ENCODE data around the gene VDAC2. TPM values are rescaled to one million over a fixed set of nuclear protein-coding genes. Genes with fewer than 3 reads are reported as not detected.
A peak's percentile ranks its signal among the peaks of the same experiment; 100 is the strongest.

VDAC2 gene
- total and polyA plus RNA-seq, 2 donors (not counting 1 experiment from before 2014, with no cell fraction given), result 49.2 to 83.6 TPM

GRCh38 chr10:75234017-75234682 is 23.6 kb downstream of the VDAC2 start:
- Histone ChIP-seq H3K27me3 (replicated peaks in 1 of 4; ENCODE audit: control extremely low read depth in 1 of 4, control insufficient read depth in 3 of 4, insufficient read depth in 4 of 4, low read length in 3 of 4) (no peaks in the 10 kb centered on the region), H3K79me2 (ENCODE audit: control insufficient read depth, insufficient read depth, low read length) (no peaks in the 10 kb centered on the region), H3K27ac (ENCODE audit: low read length in 2 of 2) (peak overlapping the region; percentile 61 to 83), H3K4me2 (replicated peaks; ENCODE audit: low read depth, low read length, poor library complexity, severe bottlenecking) (peak overlapping the region; percentile 100), H3K9me3 (ENCODE audit: control extremely low read depth in 1 of 3, control insufficient read depth in 2 of 3, insufficient read depth in 1 of 3, low read length in 2 of 3) (no peaks in the 10 kb centered on the region), H3K4me3 (ENCODE audit: control extremely low read depth in 1 of 5, extremely low read depth in 1 of 5, insufficient read depth in 1 of 5, low read depth in 2 of 5, low read length in 4 of 5) (peak overlapping the region; percentile 17 to 80 (median 71)), H4K20me1 (ENCODE audit: control insufficient read depth, insufficient read depth, low read length, poor library complexity, severe bottlenecking) (peaks cover under 1% of the 10 kb centered on the region), H2AFZ (ENCODE audit: insufficient read depth, low read depth, low read length, poor library complexity, severe bottlenecking) (peak overlapping the region; percentile 89), H3K4me1 (ENCODE audit: control insufficient read depth in 2 of 2, insufficient read depth in 2 of 2, low read length in 2 of 2) (peaks cover 4 to 20% of the 10 kb centered on the region in 2 donors), H3K9ac (ENCODE audit: low read length) (peak overlapping the region; percentile 67), H3K36me3 (replicated peaks in 1 of 2; ENCODE audit: control extremely low read depth in 1 of 2, control insufficient read depth in 1 of 2, extremely low read depth in 1 of 2, insufficient read depth in 2 of 2, low read length in 1 of 2) (peaks cover 0 to 27% of the 10 kb centered on the region in 2 experiments)
- DNase-seq (peak; percentile 98), ATAC-seq (ENCODE audit: low read depth) (peak; percentile 81)
- no peak for TF ChIP-seq EZH2 (IDR thresholded peaks at IDR 0.05; ENCODE audit: borderline replicate concordance, insufficient read depth, low read depth, low read length, poor library complexity, severe bottlenecking)
- TF ChIP-seq CTCF (IDR thresholded peaks at IDR 0.05), result no peak
- Mint-ChIP-seq H3K27ac (peak overlapping the region; percentile 82), H3K4me1 (peaks cover 21% of the 10 kb centered on the region), H3K4me3 (peak overlapping the region; percentile 85), H3K27me3 (no peaks in the 10 kb centered on the region), H3K9me3 (ENCODE audit: insufficient read depth) (no peaks in the 10 kb centered on the region)
- CTCF ChIA-PET, result interaction anchor here (0.9 to 9.4 kb wide), 13 partner anchors 9 to 1354 kb away, joined by 3 to 138 read pairs (median 4); partner anchors contain the start of gene VDAC2
- POLR2A ChIA-PET, result interaction anchor here (0.7 to 3.3 kb wide), 4 partner anchors 24 to 746 kb away, joined by 3 to 27 read pairs (median 4); partner anchors contain the start of genes SAMD8 and VDAC2
- intact Hi-C loops (cut with micrococcal nuclease), result loop anchor here (1.0 to 10.0 kb wide), 6 partner anchors 24 to 1737 kb away; partner anchors contain the start of genes CAMK2G, PPP3CB and VDAC2
- WGBS (ENCODE audit: insufficient coverage), result 2% methylated on average over 47 of the region's 48 CpGs

Data from B cell (primary cell).